Panc1 (cell line): ENCODE results near the gene SLC9B1.
"Not testable (repeated sequence)": the region's sequence is repeated elsewhere in the genome, so short reads cannot be mapped to it uniquely, and the experiment has no call there.

ENCODE experiments used
- POLR2AphosphoS5 ChIP-seq: IDR thresholded peaks from 2 replicates; pipeline ENCODE4 v1.6.1; 2012; ENCODE audit warnings: mild to moderate bottlenecking, low read depth, low read length, moderate library complexity
- SIN3A ChIP-seq: IDR thresholded peaks from 2 replicates; pipeline ENCODE4 v1.6.1; 2012; ENCODE audit warnings: low read depth, mild to moderate bottlenecking, low read length, moderate library complexity, borderline replicate concordance; ENCODE audit not compliant: insufficient read depth
- TF ChIP-seq, protein P1 (sequence below), 2 experiments: IDR thresholded peaks; 2 replicates each; pipeline ENCODE4 v1.6.1; 2011 to 2012; ENCODE audit warnings: low read depth in 2 of 2, control low read depth in 1 of 2, low read length in 1 of 2, mild to moderate bottlenecking in 1 of 2, moderate library complexity in 1 of 2; ENCODE audit not compliant: insufficient read depth in 1 of 2
- TF ChIP-seq, protein P2 (sequence below): fragments of 450-650 bp; IDR thresholded peaks from 2 replicates; pipeline ENCODE4 v1.5.1; 2017; ENCODE audit warnings: mild to moderate bottlenecking

DNA sequence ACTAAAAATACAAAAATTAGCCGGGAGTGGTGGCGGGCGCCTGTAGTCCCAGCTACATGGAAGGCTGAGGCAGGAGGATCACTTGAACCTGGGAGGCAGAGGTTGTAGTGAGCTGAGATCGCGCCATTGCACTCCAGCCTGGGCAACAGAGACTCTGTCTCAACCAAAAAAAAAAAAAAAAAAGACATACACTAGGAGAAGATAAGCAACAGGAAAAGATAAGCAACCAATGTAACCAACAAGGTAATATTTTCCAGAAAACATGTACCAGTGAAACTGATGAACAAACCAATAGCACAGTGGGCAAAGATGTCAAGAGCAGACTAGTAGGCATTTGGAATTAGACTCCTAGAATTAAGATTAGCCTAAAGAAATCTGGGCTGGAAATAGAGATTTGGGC lies 154.2 kb downstream of the SLC9B1 start:
- TF ChIP-seq SIN3A, POLR2AphosphoS5: not testable (repeated sequence)
- TF ChIP-seq, protein P1, sequence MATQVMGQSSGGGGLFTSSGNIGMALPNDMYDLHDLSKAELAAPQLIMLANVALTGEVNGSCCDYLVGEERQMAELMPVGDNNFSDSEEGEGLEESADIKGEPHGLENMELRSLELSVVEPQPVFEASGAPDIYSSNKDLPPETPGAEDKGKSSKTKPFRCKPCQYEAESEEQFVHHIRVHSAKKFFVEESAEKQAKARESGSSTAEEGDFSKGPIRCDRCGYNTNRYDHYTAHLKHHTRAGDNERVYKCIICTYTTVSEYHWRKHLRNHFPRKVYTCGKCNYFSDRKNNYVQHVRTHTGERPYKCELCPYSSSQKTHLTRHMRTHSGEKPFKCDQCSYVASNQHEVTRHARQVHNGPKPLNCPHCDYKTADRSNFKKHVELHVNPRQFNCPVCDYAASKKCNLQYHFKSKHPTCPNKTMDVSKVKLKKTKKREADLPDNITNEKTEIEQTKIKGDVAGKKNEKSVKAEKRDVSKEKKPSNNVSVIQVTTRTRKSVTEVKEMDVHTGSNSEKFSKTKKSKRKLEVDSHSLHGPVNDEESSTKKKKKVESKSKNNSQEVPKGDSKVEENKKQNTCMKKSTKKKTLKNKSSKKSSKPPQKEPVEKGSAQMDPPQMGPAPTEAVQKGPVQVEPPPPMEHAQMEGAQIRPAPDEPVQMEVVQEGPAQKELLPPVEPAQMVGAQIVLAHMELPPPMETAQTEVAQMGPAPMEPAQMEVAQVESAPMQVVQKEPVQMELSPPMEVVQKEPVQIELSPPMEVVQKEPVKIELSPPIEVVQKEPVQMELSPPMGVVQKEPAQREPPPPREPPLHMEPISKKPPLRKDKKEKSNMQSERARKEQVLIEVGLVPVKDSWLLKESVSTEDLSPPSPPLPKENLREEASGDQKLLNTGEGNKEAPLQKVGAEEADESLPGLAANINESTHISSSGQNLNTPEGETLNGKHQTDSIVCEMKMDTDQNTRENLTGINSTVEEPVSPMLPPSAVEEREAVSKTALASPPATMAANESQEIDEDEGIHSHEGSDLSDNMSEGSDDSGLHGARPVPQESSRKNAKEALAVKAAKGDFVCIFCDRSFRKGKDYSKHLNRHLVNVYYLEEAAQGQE (IDR thresholded peaks at IDR 0.05; ENCODE audit: insufficient read depth in 1 of 2, low read depth in 2 of 2, low read length in 1 of 2), result not testable (repeated sequence)
- TF ChIP-seq, protein P2, sequence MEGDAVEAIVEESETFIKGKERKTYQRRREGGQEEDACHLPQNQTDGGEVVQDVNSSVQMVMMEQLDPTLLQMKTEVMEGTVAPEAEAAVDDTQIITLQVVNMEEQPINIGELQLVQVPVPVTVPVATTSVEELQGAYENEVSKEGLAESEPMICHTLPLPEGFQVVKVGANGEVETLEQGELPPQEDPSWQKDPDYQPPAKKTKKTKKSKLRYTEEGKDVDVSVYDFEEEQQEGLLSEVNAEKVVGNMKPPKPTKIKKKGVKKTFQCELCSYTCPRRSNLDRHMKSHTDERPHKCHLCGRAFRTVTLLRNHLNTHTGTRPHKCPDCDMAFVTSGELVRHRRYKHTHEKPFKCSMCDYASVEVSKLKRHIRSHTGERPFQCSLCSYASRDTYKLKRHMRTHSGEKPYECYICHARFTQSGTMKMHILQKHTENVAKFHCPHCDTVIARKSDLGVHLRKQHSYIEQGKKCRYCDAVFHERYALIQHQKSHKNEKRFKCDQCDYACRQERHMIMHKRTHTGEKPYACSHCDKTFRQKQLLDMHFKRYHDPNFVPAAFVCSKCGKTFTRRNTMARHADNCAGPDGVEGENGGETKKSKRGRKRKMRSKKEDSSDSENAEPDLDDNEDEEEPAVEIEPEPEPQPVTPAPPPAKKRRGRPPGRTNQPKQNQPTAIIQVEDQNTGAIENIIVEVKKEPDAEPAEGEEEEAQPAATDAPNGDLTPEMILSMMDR, result not testable (repeated sequence)
